Adipocyte (in vitro differentiated cells): ENCODE measurements around the gene TOR1A.

Source experiments
- DNase-seq: peaks from one replicate; pipeline ENCODE4 v3.0.0-alpha.2; 2015; ENCODE audit warnings: low read depth
- H3K27me3 ChIP-seq: replicated peaks from 2 replicates; pipeline ENCODE4 v1.7.0; 2013; ENCODE audit warnings: mild to moderate bottlenecking, low read length, moderate library complexity; ENCODE audit not compliant: control insufficient read depth, insufficient read depth
- H3K36me3 ChIP-seq: 2 replicates; pipeline ENCODE4 v1.7.0; 2013; ENCODE audit warnings: low read length, mild to moderate bottlenecking, moderate library complexity; ENCODE audit not compliant: control insufficient read depth, insufficient read depth, severe bottlenecking
- H3K4me1 ChIP-seq: 2 replicates; pipeline ENCODE4 v1.7.0; 2013; ENCODE audit warnings: mild to moderate bottlenecking, low read length, moderate library complexity; ENCODE audit not compliant: control insufficient read depth, insufficient read depth
- H3K4me3 ChIP-seq: 2 replicates; pipeline ENCODE4 v1.7.0; 2013; ENCODE audit warnings: mild to moderate bottlenecking, low read length, moderate library complexity
- H3K9ac ChIP-seq: 2 replicates; pipeline ENCODE4 v1.7.0; 2013; ENCODE audit warnings: mild to moderate bottlenecking, low read length, moderate library complexity
- H3K9me3 ChIP-seq: 2 replicates; pipeline ENCODE4 v1.7.0; 2013; ENCODE audit warnings: mild to moderate bottlenecking, low read length, moderate library complexity; ENCODE audit not compliant: control insufficient read depth

Gene TOR1A, protein sequence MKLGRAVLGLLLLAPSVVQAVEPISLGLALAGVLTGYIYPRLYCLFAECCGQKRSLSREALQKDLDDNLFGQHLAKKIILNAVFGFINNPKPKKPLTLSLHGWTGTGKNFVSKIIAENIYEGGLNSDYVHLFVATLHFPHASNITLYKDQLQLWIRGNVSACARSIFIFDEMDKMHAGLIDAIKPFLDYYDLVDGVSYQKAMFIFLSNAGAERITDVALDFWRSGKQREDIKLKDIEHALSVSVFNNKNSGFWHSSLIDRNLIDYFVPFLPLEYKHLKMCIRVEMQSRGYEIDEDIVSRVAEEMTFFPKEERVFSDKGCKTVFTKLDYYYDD

DNA sequence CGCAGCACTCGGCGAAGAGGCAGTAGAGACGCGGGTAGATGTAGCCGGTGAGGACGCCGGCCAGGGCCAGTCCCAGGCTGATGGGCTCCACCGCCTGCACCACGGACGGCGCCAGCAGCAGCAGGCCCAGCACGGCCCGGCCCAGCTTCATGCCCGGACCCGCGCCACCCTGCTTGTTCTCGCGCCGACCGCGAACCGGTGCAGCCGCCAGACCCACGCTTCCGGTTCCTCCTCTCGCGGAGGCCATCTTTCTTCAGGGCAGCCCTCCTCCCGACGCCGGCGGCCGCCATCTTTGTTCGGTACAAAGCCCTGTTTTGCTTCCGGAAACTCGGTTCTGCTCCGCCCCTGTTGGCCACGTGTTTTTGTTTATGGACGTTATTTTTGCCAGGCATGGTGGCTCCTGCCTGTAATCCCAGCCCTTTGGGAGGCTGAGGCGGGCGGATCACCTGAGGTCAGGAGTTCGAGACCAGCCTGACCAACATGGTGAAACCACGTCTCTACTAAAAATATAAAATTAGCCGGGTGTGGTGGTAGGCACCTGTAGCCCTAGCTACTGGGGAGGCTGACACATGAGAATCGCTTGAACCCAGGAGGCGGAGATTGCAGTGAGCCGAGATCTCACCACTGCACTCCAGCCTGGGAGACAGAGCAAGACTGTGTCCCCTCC lies at the start of gene TOR1A:
Gene TOR1A, minus strand, starts transcription at position 202 of the 667 bp plus-strand sequence. Its CDS starts 51 bp downstream, at position 151.
- DNase-seq: peak; percentile 97
- no peaks in the 10 kb centered on the region for H3K27me3 ChIP-seq
- no peaks in the 10 kb centered on the region for H3K9me3 ChIP-seq
- peaks cover 6% of the 10 kb centered on the region for H3K4me1 ChIP-seq
- H3K36me3 ChIP-seq: peaks cover 54% of the 10 kb centered on the region
- H3K4me3 ChIP-seq: peak within 1 kb of the TSS; percentile 88
- peak within 1 kb of the TSS; percentile 90 for H3K9ac ChIP-seq

DNA sequence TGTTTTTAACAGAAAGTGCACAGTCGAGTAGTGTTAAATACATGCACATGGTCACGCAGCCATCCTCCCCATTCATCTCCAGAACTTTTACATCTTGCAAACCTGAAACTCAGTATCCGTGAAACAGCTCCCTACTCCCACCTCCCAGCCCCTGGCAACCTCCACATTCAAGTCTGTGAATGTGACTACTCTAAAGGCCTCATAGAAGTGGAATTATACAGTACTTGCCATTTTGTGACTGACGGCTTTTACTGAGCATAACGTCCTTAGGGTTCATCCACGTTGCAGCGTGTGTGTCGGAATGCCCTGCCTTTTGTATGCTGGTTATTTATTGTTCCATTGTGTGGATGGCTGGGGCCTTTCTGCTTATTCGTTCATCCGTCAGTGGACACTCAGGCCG lies 47.1 kb upstream of the TOR1A start:
- Histone ChIP-seq H3K4me3 (no peak overlapping the region), H3K27me3 (no peaks in the 10 kb centered on the region), H3K4me1 (no peaks in the 10 kb centered on the region), H3K9ac (no peak overlapping the region), H3K36me3 (peaks cover 41% of the 10 kb centered on the region), H3K9me3 (no peaks in the 10 kb centered on the region)
- no peak for DNase-seq

DNA sequence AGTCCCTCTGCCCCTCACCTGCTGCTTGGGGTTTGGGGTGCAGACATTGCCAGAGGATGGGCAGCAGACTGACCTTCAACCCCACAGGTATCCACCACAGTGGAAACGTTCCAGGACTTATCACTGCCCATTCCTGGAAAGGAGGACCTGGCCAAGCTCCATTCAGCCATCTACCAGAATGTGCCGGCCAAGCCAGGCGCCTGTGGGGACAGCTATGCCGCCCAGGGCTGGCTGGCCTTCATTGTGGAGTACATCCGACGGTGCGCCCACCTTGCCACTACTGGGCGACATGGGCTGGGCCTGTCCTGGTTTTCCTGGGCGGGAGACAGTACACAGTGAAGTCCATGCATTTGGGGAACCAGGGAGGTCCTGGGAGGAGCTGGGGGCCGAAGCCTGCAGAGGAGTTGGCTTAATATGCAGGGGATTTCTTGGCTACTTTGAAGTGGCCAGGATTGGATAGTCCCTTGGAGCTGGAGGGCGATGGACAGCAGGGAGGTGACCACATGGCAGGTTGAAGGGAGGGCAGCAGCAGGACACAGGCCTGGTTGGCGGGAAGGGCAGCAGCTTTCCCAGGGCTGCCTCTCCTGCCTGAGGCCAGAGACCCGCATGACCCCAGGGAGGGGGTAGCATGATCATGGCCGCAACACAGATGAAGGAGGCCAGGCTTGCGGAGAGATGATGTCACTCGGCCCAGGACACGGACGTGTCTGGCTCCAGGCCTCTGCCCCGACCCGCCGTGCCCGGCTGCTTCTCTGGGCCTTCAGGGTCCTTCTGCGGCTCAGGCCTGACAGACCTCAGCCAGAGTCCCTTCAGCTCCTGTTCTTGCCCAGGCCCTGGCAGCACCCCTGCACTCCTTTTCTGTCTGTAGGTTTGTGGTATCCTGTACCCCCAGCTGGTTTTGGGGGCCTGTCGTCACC lies 45.9 kb upstream of the TOR1A start:
- H3K4me1 ChIP-seq: no peaks in the 10 kb centered on the region
- H3K9ac ChIP-seq: no peak overlapping the region
- no peaks in the 10 kb centered on the region for H3K27me3 ChIP-seq
- no peaks in the 10 kb centered on the region for H3K9me3 ChIP-seq
- DNase-seq: no peak
- no peak overlapping the region for H3K4me3 ChIP-seq
- peaks cover 41% of the 10 kb centered on the region for H3K36me3 ChIP-seq

DNA sequence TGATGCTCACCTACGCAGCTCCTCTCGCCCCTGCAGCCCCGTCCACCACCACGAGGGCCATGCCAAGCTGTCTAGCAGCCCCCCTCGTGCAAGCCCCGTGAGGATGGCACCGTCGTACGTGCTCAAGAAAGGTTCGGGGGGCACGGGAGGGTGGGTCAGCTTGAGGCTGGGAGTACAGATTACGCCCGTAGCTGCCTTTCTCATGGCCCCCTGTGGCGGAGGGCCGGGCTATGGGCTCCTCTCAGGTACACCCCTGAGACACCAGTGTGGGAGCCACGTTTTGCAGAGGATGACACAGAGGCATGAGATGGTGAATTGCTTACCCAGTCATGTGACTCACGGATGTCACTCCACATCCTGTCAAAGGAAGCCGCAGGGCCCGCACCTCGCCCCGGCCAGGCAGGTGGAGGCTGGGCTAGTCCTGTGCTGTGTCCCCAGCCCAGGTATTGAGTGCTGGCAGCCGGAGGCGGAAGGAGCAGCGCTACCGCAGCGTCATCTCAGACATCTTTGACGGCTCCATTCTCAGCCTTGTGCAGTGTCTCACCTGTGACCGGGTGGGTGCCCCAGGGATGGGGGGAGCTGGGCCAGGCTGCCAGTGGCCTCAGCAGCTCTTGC lies 45.0 kb upstream of the TOR1A start:
- H3K27me3 ChIP-seq: no peaks in the 10 kb centered on the region
- H3K4me3 ChIP-seq: no peak overlapping the region
- H3K9me3 ChIP-seq: no peaks in the 10 kb centered on the region
- no peaks in the 10 kb centered on the region for H3K4me1 ChIP-seq
- H3K9ac ChIP-seq: no peak overlapping the region
- H3K36me3 ChIP-seq: peaks cover 34% of the 10 kb centered on the region
- DNase-seq: no peak

DNA sequence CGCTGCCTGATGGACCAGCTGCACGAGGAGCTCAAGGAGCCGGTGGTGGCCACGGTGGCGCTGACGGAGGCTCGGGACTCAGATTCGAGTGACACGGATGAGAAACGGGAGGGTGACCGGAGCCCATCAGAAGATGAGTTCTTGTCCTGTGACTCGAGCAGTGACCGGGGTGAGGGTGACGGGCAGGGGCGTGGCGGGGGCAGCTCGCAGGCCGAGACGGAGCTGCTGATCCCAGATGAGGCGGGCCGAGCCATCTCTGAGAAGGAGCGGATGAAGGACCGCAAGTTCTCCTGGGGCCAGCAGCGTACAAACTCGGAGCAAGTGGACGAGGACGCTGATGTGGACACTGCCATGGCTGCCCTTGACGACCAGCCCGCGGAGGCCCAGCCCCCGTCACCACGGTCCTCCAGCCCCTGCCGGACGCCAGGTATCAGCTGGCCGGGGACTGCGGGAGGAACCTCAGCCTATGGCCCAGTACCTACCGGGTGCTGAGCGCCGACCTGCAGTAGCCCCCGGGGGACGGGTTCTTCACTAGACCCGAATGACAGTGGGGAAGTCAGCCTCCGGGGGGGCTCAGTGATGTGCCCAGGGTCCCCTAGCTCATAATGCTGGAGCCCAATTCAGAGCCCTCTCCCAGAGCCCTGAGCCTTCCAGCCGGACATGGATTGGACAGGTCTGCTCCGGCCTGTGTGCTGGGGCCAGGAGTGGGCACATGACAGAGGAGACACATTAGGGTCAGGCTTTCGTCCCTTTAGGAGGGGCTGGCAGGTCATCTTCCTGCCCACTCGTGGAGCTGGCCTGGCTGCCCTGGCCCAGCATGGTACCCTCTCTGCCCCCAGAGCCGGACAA lies 44.3 kb upstream of the TOR1A start:
- no peaks in the 10 kb centered on the region for H3K9me3 ChIP-seq
- H3K9ac ChIP-seq: no peak overlapping the region

DNA sequence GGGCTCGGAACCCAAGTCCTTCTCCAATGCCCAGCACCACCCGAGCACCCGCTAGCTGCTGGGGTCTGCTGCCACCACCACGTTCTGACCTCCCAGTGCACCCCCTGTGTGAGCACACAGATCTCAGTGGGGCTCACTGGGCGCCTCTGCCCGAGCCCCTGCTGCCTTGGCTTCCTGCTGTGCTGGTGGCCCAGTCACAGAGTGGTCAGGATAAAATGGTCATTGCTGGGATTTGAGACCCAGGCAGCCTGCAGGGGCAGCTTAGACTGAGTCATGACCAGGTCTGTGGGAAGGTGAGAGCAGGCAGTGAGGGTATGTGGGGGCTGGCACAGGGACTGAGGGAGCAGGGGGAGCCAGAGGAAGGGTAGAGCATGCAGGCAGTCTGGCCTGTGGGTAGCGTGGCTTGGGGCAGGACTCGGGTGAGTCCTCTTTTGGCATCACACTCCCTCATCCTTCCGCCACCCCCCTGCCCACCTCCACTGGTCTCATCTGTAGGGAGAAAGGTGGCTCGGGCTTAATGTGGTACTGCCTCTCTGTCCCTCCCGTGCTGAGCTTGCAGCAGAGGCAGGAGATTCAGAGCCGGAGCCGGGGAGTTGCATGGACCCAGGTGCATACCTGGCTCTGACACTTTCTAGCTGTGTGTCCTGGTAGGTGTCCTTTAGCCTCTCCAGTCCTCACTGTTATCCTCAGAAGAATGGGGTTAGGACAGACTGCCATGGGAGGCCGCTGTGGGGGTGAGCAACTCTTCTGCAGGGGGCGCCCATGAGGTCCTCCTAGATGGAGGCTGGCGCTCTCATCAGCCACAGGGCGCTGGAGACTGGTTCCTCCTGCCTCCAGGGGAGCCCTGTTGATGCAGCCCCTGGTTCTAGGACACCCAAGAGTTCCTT lies 43.4 kb upstream of the TOR1A start:
- Histone ChIP-seq H3K4me3 (no peak overlapping the region), H3K4me1 (no peaks in the 10 kb centered on the region), H3K9ac (no peak overlapping the region), H3K27me3 (no peaks in the 10 kb centered on the region), H3K36me3 (peaks cover 34% of the 10 kb centered on the region), H3K9me3 (no peaks in the 10 kb centered on the region)
- no peak for DNase-seq

More for the DNA sequence above, 44.3 kb upstream of the TOR1A start:
- Histone ChIP-seq H3K4me3 (no peak overlapping the region), H3K4me1 (no peaks in the 10 kb centered on the region), H3K27me3 (no peaks in the 10 kb centered on the region), H3K36me3 (peaks cover 30% of the 10 kb centered on the region)
- no peak for DNase-seq

DNA sequence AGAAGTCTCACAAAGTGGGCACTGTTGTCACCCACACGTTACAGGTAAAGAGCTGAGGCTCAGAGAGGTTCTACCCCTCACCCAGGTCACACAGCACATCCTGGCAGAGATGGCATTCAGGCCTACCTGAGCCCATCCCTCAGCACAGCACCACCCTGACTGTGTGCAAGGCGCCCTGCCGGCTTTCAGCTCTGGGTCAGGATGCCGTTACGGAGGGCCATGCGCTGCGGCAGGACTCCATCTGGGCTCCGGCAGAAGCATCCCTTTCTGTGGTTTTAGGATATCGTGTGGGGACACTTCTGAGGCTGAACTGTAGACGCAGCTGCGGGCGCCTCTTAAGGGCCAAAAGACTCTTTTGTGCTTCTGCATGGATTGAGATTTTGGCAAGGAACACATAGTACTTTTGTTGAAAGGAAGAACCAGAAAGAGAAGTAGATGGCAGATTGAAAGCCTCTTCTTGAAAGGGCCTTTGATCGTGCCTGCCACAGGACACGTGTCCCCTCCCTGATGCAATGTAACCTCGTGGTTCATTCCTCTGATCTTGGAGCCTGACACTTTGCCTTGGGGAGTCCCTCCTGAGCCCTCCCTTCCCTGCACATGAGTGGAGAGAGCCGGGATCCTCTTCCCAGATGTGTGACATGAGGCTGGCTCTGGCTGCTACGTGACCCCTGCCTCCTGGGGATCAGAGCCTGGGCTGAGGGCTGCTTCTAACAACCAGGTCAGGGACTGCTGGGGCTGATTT lies 42.6 kb upstream of the TOR1A start:
- no peak for DNase-seq
- H3K9ac ChIP-seq: no peak overlapping the region
- peaks cover 40% of the 10 kb centered on the region for H3K36me3 ChIP-seq
- H3K4me1 ChIP-seq: no peaks in the 10 kb centered on the region
- H3K4me3 ChIP-seq: no peak overlapping the region
- no peaks in the 10 kb centered on the region for H3K9me3 ChIP-seq
- H3K27me3 ChIP-seq: no peaks in the 10 kb centered on the region

DNA sequence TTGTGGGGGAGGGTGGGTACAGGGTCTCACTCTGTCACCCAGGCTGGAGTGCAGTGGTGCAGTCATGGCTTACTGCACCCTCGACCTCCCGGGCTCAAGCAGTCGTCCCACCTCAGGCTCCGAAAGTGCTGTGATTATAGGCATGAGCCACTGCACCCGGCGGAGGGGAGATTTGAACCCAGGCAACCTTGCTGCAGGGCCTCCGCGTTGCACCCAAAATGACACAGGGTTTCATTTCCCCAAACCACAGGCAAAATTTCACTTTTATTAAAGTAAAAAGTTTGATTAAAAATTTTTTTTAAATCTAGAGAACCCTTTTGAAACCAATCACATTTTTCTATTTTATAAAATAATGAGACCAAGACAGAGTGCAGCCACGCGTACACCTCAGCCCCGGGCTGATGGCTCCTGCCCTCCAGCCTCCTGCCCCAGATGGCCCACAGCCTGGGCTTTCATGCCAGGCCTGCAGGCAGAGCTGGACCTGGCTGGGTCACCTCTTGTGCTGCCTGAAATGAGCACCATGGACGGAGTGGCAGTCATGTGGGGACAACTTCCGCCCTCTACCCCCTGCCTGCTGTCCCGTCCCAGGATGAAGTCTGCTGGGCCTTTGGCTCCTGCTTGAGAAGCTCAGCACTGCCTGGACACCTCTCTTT lies 41.9 kb upstream of the TOR1A start:
- Histone ChIP-seq H3K9ac (no peak overlapping the region), H3K4me1 (no peaks in the 10 kb centered on the region), H3K4me3 (no peak overlapping the region), H3K9me3 (no peaks in the 10 kb centered on the region), H3K36me3 (peaks cover 47% of the 10 kb centered on the region), H3K27me3 (no peaks in the 10 kb centered on the region)
- no peak for DNase-seq

DNA sequence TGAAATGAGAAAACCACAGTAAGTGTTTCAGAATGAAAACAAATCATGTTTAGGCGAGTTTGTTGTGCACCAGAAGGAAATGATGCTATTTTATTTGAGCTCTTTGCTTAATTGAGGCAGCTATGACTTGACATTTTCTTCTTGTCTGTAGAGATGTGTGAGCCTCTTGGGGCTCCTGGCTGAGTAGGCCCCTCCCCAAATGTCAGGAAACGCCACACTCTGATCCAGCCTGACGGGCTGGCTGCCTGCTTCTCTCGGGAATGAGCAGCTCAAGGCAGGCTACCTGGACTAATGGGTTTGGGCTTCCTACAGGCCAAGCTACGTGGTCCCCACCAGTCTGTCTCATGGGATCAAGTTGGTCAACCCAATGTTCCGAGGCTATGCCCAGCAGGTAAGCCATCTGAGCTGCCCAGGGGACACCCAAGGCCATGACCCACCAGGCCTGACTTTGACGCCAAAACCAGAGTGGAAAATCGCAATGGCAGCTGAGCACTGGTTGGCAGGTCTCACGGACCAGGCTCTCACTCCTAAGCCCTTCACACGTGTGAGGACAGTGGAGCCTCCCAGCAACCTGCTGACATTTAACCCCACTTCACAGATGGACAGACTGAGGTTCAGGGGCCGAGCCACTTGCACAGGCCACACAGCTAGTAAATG lies 41.2 kb upstream of the TOR1A start:
- Histone ChIP-seq H3K36me3 (peaks cover 49% of the 10 kb centered on the region), H3K4me1 (no peaks in the 10 kb centered on the region), H3K9me3 (no peaks in the 10 kb centered on the region), H3K27me3 (no peaks in the 10 kb centered on the region), H3K9ac (no peak overlapping the region), H3K4me3 (no peak overlapping the region)
- no peak for DNase-seq
